Measurements from ENCODE around the gene TMPRSS9. TPM values are rescaled to one million over a fixed set of nuclear protein-coding genes. Genes with fewer than 3 reads are reported as not detected.
"Not testable (repeated sequence)": the region's sequence is repeated elsewhere in the genome, so short reads cannot be mapped to it uniquely, and the experiment has no call there.

TMPRSS9 gene
- total RNA-seq, 1 donor from 2014 or later = not detected

DNA sequence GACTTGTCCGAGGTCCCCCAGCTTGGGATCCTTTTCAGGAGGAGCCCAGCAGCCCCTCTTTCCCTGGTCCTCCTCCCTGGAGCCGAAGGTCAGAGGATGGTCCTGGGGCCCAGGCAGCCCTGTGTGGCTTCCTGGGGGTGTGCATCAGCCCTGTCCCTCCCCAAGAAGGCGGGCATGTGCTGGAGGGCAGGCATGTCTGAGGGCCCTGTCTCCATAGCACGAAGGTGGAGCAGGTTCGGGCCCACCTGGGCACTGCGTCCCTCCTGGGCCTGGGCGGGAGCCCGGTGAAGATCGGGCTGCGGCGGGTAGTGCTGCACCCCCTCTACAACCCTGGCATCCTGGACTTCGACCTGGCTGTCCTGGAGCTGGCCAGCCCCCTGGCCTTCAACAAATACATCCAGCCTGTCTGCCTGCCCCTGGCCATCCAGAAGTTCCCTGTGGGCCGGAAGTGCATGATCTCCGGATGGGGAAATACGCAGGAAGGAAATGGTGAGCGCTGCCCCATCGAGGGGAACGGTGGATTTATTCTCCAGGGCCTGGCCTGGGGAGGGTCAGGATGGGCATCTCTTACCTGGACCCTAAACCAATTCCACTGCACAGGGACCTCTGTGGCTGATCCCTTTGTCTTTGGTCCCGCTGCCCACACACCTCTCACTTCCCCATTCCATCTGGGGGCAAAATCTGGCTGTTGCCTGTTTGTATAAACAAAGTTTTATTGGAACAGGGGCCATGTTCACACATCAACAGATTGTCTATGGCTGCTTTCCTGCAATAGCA, 56.4 kb downstream of the TMPRSS9 start:
- no peak for DNase-seq (ENCODE audit: extremely low read depth, low read depth, low spot score)

DNA sequence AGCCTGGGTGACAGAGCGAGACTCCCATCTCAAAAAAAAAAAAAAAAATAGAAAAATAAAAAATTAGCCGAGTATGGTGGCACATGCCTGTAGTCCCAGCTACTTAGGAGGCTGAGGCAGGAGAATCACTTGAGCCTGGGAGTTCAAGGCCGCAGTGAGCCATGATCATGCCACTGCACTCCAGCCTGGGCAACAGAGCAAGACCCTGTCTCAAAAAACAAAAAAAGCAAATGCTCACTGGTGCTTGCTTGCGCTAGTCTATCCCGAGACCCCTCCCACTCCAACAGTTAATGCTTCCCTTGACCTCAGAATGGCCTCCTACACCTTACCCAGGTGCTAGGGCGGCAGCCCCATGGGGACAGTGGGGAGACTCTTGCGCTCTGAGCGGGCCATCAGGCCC, 57.4 kb downstream of the TMPRSS9 start:
- DNase-seq (ENCODE audit: extremely low read depth, low read depth, low spot score) = not testable (repeated sequence)

DNA sequence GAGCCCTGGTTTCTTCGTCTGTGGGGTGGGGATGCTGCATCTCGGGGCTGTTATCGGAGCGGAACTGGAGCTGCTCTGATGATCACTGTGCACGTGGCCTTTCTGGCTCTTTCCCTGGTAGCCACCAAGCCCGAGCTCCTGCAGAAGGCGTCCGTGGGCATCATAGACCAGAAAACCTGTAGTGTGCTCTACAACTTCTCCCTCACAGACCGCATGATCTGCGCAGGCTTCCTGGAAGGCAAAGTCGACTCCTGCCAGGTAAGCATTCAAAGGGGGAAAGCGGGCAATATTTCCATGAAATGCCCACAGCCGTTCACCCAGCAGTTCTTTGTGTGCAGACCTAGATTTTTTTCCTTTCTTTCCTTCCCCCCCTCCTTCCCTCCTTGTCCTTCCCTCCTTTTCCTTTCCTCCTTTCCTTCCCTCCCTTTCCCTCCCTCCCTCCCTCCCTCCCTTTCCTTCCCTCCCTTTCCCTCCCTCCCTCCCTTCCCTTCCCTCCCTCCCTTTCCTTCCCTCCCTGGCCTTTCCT, 57.9 kb downstream of the TMPRSS9 start:
- no peak for DNase-seq (ENCODE audit: extremely low read depth, low read depth, low spot score)

DNA sequence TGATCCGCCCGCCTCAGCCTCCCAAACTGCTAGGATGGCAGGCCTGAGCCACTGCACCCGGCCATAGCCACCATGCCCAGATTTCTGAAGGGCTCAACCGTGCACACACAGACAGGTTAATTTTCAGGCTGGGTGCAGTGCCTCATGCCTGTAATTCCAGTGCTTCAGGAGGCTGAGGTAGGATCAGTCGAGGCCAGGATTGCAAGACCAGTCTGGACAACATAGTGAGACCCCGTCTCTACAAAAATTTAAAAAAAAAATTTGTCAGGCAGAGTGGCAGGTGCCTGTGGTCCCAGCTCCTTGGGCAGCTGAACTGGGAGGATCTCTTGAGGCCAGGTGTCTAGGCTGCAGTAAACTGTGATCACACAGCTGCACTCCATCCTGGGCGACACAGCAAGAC, 59.7 kb downstream of the TMPRSS9 start:
- no peak for DNase-seq (ENCODE audit: extremely low read depth, low read depth, low spot score)

DNA sequence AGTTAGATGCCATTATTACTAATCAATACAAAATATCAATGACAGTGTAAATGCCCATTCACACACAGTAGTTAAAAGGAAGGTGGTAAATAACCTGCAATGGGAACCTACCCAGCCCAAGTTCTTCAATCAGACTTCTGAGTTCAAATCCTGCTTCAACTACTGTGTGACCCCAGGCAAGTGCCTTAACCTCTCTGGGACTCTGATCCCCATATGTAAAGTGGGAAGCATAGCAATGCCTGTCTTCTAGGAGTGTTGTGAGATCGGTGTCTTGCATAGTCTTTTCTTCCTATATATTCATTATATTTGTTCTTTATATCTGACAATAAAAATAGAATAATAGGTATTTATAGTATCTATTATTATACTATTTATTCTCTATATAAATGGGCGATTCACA, 60.4 kb downstream of the TMPRSS9 start:
- DNase-seq (ENCODE audit: extremely low read depth, low read depth, low spot score) = no peak

DNA sequence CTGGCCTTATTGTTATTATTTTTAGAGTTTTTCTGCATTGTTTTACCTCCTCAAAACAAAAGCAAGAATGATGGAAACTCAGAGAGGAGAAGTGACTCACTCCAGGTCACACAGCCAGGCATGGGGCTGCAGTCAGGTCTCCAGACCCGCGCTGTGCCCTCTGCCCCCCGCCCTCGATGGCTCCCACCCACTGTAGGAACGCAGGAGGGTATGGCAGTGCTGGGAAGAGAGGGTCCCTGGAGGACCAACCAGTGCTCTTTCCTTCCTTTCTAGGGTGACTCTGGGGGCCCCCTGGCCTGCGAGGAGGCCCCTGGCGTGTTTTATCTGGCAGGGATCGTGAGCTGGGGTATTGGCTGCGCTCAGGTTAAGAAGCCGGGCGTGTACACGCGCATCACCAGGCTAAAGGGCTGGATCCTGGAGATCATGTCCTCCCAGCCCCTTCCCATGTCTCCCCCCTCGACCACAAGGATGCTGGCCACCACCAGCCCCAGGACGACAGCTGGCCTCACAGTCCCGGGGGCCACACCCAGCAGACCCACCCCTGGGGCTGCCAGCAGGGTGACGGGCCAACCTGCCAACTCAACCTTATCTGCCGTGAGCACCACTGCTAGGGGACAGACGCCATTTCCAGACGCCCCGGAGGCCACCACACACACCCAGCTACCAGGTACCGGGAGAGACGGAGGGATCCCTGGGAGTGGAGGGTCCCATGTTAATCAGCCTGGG, 61.7 kb downstream of the TMPRSS9 start:
- DNase-seq (ENCODE audit: extremely low read depth, low read depth, low spot score) = no peak

DNA sequence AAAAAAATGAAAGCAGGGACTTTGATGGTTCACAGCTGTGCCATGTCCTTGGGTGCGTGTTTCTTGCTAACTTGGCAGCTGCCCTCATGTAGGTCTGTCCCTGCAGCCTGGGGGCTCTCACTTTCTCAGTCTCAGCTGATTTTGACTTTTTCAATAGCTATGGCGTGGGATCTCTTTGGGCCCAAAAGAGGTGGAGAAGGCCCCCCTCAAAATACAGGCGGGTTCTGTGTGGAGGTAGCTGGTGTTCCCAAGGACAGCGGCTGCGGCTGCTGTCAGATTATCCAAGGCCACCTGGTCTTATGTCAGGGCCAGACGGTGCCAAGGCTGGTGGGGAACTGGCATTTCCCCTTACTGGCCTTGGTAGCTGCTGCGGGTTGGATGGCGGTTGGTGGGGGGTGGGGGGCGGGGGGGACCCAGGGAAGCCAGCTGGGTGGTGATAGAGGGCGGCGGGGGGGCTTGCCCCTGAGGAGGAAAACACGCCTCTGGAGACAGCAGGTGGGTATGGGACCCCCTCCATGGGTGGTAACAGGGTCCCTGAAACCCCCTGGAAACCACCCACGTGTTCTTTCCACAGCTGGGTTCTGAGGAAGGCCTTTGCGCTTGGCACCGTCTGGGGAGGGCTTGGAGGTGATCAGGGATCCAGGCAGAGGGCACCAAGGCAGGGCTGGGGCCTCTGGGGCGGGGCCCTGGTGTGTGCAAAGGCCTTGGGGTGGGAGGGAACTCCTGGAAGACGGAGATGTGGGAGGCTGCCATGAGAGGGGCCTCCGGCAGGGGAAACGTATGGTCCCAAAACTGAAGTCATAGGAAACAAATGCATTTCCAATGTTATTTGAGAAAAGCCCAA, 63.2 kb downstream of the TMPRSS9 start:
- no peak for DNase-seq (ENCODE audit: extremely low read depth, low read depth, low spot score)

DNA sequence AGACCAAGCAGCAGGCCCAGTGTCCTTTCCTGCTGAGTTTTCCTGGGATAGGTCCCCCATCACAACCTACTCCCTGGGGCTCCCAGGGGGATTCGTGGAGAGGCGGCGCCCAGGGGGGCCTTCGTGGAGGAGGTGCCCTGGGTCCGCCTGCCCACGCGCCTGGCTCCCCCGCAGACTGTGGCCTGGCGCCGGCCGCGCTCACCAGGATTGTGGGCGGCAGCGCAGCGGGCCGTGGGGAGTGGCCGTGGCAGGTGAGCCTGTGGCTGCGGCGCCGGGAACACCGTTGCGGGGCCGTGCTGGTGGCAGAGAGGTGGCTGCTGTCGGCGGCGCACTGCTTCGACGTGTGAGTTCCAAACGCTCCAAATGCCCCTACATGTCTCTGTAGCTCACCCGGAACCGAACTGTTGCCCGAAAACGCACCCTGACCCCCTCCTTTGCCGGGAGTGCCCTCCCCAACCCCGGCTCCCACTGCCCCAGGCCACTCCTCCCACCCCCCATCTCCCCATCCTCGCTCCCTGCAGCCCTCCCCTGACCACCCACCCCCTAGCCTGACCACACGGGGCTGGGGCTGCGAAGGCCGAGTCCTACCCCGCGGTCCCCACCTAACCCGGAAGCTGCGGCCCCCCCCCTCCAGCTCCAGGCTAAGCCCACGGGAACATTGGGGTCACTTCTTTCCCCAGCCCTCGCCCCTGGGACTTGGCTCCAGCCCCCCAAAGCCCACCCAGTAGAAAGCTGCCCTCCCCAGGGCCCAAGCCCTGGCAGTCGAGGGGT, 64.0 kb downstream of the TMPRSS9 start:
- DNase-seq (ENCODE audit: extremely low read depth, low read depth, low spot score) = no peak

DNA sequence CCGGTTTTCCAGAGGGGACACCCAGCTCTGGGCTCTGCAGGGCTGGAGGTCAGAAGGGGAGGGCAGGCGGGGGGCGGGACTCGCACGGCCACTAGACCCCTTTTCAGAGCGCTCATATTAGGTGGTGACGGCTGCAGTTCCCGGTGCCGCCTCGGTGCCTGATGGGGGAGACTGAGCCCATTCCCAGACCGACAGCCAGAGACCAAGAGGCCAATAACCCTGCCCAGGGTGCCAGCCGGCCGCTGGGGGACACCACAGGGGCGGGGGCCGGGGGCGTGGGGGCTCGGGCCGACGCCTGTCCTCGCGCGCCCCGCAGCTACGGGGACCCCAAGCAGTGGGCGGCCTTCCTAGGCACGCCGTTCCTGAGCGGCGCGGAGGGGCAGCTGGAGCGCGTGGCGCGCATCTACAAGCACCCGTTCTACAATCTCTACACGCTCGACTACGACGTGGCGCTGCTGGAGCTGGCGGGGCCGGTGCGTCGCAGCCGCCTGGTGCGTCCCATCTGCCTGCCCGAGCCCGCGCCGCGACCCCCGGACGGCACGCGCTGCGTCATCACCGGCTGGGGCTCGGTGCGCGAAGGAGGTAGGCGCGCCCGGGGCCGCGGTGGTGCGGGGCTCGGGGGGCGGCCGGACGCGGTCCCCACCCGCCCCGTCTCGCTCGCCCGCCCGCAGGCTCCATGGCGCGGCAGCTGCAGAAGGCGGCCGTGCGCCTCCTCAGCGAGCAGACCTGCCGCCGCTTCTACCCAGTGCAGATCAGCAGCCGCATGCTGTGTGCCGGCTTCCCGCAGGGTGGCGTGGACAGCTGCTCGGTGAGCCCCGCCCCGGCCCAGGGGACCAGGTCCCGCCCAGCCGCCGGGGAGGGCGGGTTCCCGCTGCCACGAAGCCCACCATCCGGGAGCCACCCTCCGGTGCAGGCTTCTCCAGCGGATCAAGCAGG, 64.9 kb downstream of the TMPRSS9 start:
- DNase-seq (ENCODE audit: extremely low read depth, low read depth, low spot score) = no peak

DNA sequence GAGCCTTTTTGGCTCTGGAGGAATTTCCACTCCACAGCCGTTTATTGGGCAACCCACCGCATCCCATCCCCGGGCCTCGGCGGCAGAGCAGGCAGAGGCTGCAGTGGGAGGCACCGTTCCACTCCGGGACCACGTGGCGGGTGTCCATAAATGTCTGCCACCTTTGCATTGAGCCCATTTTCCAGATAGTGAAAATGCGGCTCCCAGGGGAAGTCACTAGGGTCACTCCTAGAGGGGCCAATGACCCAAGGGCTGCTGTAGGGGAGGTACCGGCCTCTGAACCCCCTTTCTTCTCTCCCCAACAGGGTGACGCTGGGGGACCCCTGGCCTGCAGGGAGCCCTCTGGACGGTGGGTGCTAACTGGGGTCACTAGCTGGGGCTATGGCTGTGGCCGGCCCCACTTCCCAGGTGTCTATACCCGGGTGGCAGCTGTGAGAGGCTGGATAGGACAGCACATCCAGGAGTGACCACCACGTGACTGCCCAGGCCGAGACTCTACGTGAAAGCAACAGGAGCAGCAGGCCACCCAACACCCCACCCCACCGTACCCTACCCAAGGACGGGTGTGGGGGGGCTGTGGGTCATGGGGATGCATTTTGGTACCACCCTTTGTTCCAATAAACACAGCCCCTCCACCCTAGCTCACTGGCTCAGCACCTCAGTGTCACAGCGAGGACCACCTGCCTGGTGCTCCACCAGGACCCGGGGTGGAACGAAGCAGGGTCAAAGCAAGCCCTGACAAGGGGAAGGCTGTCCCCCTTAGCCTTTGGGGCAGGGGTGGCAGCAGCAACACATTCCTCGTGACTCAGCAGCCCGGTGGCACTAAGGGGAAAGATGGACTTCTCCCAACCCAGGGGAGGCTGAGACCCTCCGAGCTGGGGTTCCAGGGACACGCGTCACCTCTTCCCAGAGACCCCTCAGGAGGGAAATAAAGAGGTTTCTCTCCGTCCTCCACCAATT, 65.8 kb downstream of the TMPRSS9 start:
- no peak for DNase-seq (ENCODE audit: extremely low read depth, low read depth, low spot score)

DNA sequence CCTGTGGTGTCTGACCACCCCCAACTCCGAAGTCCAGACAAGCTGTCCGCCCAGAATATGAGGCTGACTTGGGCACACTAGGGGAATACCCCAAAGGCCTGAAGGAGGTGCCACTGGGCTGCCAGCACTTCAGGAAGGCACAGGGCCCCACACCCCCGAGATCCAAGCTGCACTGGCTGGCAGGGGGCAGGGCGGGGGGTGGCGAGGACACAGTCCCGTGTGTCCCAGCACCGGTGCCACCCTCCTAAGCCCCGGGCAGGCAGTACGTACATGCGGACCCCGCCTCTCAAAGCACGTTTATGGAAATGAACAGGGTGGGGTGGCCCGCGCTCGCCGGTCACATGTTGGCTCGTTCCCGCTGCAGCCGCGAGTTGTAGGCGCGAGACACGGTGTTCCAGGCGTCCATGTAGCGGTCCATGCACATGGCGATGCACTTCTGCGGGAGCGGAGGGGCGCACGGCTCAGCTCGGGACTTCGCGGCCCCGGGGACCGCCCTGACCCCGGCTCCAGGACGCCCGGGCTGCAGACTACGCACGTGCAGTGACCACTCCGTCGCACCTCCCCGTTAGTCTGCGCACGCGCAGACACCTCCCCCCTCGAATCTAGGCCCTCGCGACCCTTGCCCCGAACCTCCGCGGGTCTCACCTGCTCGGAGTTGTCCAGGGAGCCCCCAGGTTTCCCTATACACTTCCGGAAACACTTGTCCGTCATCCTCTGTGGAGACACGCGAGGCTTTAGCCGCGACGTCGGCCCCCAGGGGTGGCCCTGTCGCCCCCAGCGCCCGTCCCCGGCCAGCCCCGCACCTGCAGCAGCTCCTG, 66.8 kb downstream of the TMPRSS9 start:
- no peak for DNase-seq (ENCODE audit: extremely low read depth, low read depth, low spot score)

DNA sequence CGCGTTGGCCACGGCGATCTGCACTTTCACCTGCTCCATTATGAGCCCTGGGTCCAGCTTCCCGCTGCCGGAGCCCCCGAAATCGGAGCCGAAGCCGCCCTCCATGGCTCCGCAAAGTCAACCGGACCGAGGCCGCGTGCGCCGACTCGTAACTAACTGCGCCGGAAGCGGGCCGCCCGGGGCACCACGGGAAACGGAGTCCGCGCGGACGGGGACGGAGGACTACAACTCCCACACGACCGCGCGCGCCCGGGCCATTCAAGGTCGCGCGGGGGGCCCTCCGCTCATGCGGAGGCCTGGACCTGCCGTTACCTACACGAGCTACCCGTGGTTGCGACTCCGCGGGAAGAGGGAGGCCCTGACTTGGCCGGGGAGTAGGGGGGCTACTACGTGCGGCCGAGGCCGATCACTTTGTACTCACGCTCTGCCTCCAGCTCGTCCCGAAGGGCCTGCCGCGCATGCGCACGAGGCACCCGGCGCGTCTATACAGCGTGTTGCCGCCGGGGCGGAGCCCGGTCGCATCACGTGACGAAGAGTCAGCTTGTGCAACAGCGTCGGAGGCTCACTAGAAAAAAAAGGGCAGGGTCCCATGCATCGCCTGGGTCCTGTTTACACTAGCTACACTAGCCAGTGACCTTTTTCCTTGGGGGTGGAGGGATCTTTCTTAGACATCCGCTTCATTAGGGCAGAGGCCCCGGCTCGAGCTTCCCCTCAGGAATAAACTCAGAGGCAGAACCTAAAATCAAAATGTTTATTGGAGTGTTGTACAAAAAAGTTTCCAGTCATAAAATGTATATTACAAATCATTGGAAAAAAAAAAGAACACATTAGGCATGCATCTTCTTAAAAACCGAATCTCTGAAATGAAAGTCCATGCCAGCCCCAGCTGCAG, 67.6 kb downstream of the TMPRSS9 start, which contains the start of gene TIMM13:
Gene TIMM13, minus strand, starts transcription at position 158 of the 892 bp plus-strand sequence. Its CDS starts 53 bp downstream, at position 105.
- DNase-seq (ENCODE audit: extremely low read depth, low read depth, low spot score) = peak; percentile 70

DNA sequence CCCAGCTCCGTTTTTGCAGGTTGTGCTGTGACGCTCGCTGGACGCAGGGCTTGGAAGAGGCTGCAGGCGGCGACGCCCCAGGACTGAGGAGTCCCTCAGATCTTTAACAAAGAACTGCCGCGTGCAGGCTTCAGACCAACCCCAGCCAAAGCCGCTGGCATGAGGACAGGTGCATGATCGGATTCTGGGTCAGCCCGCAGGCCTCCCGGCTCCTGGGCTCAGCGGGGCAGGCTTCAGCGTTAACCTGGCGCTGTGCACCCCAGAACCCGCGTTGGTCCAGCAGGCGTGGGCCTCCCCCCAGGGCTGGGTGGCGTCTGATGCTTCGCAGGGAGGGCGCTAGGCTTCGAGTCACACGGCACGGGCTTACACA, 68.2 kb downstream of the TMPRSS9 start:
- DNase-seq (ENCODE audit: extremely low read depth, low read depth, low spot score) = no peak

DNA sequence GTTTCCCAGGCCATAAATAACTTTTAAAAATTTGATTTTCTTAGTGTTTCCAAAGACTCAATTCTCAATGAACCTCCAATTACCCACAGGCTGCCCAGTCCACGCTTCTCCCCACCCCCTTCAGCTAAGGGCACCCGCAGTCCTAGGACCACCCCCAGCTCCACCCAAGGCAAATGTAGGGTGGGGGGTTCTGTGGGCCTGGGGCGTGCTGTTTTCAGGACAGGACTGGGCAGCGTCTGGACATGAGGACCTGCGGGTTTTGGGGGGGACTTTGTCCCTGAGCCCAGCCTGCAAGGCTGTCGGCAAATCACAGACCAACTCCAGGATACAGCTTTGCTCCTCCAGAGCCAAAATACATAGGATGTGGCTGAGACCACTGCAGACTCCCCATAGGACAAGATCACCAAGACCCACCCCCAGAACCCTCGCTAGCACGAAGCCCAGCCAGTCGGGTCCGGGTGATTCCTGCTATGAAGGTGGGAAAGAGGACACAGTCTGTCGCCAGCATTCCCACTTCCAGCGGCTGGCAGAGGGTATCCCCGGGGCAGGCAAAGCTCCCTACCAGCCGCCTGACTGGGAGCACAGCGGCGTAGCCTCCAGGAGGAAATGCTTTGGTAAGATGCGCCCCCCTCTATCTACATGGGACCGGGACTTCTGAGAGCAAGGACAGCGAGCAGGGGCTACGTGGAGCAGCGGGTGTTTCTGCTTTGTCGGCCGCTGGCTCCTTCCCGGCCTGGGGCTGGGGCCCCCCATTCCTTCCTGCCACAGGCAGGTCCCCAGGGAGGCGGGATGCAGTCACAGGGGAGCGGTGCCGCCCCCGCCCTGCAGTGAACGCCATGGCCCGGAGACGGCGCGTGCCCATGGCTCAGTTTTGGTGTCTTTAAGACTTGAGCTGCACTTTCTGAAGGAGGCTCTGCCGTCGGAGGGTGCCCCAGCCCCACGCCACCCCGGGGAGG, 69.0 kb downstream of the TMPRSS9 start:
- DNase-seq (ENCODE audit: extremely low read depth, low read depth, low spot score) = no peak

DNA sequence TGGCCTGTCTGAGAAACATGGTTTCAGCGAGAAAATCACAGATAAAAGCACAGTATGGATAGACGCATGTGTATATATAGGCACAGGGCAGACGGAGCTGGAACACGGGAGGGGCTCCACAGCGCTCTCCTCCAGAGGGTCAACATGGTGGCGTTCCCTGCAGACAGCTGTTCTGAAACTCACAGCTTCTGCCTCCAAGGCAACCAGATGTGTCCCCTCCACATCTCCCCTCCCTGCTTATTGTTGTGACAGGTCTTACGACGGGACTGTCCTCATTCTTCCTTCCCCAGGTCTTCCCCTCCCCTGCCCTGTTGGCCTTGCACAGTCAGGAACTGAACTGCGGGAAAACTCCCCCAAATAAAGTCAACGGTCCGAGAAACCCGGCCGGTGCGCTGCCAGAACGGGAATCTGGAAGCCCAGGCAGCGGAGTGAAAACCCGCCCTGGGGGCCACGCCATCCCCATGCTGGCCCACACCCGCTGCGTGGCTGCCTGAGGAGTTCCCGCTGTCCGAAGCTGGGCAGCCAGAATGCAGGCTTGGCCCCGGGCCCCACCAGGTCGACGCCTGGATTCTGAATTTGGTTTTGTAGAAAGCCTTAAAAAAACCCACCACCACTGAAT, 70.0 kb downstream of the TMPRSS9 start:
- DNase-seq (ENCODE audit: extremely low read depth, low read depth, low spot score) = no peak
